ENCODE results near the gene MYH1. TPM values are rescaled to one million over a fixed set of nuclear protein-coding genes. Genes with fewer than 3 reads are reported as not detected.

Gene MYH1
- total RNA-seq, 3 donors from 2014 or later = 1.9 TPM; not detected in 2

GRCh38 chr17:10482252-10482651 lies 36.1 kb downstream of the MYH1 start:
- Histone ChIP-seq H3K9me3 (peaks cover 19 to 46% of the 10 kb centered on the region in 2 donors), H3K4me1 (no peaks in the 10 kb centered on the region), H3K27me3 (no peaks in the 10 kb centered on the region), H3K4me3 (no peak overlapping the region), H3K36me3 (no peaks in the 10 kb centered on the region), H3K27ac (no peak overlapping the region)
- DNase-seq (ENCODE audit: low spot score in 2 of 2) = no peak
- intact Hi-C loops (cut with DNase I; ENCODE audit: low total_unique reads) = no loop called here
- TF ChIP-seq CTCF (IDR thresholded peaks at IDR 0.05) (no peak), POLR2A (IDR thresholded peaks at IDR 0.05) (no peak), POLR2AphosphoS5 (IDR thresholded peaks at IDR 0.05) (no peak)

- Histone ChIP-seq H3K4me1 (no peaks in the 10 kb centered on the region), H3K27me3 (no peaks in the 10 kb centered on the region), H3K36me3 (no peaks in the 10 kb centered on the region), H3K9me3 (peaks cover 11 to 14% of the 10 kb centered on the region in 2 donors), H3K4me3 (no peak overlapping the region), H3K27ac (no peak overlapping the region)
- TF ChIP-seq POLR2AphosphoS5 (IDR thresholded peaks at IDR 0.05) (no peak), CTCF (IDR thresholded peaks at IDR 0.05) (no peak), POLR2A (IDR thresholded peaks at IDR 0.05) (no peak)
- intact Hi-C loops (cut with DNase I; ENCODE audit: low total_unique reads) = no loop called here
- DNase-seq (ENCODE audit: low spot score in 2 of 2) = no peak
Measured at GRCh38 chr17:10477701-10478100, 40.6 kb downstream of the MYH1 start.

GRCh38 chr17:10474536-10474935 lies 43.8 kb downstream of the MYH1 start:
- Histone ChIP-seq H3K27me3 (no peaks in the 10 kb centered on the region), H3K4me3 (no peak overlapping the region), H3K36me3 (no peaks in the 10 kb centered on the region), H3K27ac (no peak overlapping the region), H3K4me1 (no peaks in the 10 kb centered on the region), H3K9me3 (no peaks in the 10 kb centered on the region)
- intact Hi-C loops (cut with DNase I; ENCODE audit: low total_unique reads) = no loop called here
- DNase-seq (ENCODE audit: low spot score in 2 of 2) = no peak
- no peak for TF ChIP-seq POLR2A (IDR thresholded peaks at IDR 0.05)
- no peak for TF ChIP-seq CTCF (IDR thresholded peaks at IDR 0.05)
- TF ChIP-seq POLR2AphosphoS5 (IDR thresholded peaks at IDR 0.05) = no peak

- Histone ChIP-seq H3K27me3 (no peaks in the 10 kb centered on the region), H3K4me3 (no peak overlapping the region), H3K9me3 (no peaks in the 10 kb centered on the region), H3K27ac (no peak overlapping the region), H3K36me3 (no peaks in the 10 kb centered on the region), H3K4me1 (no peaks in the 10 kb centered on the region)
- intact Hi-C loops (cut with DNase I; ENCODE audit: low total_unique reads) = no loop called here
- TF ChIP-seq POLR2AphosphoS5 (IDR thresholded peaks at IDR 0.05) (no peak), POLR2A (IDR thresholded peaks at IDR 0.05) (no peak), CTCF (IDR thresholded peaks at IDR 0.05) (no peak)
- no peak for DNase-seq (ENCODE audit: low spot score in 2 of 2)
Measured at GRCh38 chr17:10471858-10472257, 46.5 kb downstream of the MYH1 start.

GRCh38 chr17:10469459-10469858 lies 48.9 kb downstream of the MYH1 start, which contains the start of gene MYH4:
MYH4 (minus strand) TSS chr17:10469559; CDS start chr17:10466745, 2,814 bp downstream.
- H3K36me3 ChIP-seq = no peaks in the 10 kb centered on the region
- H3K4me3 ChIP-seq = no peak within 1 kb of the TSS
- TF ChIP-seq POLR2A (IDR thresholded peaks at IDR 0.05) (no peak), CTCF (IDR thresholded peaks at IDR 0.05) (no peak), POLR2AphosphoS5 (IDR thresholded peaks at IDR 0.05) (no peak)
- no peaks in the 10 kb centered on the region for H3K4me1 ChIP-seq
- intact Hi-C loops (cut with DNase I; ENCODE audit: low total_unique reads) = no loop called here
- H3K27ac ChIP-seq = no peak within 1 kb of the TSS
- H3K27me3 ChIP-seq = no peaks in the 10 kb centered on the region
- DNase-seq (ENCODE audit: low spot score in 2 of 2) = no peak
- H3K9me3 ChIP-seq = no peaks in the 10 kb centered on the region
